Coronary artery (tissue), 2 donors: ENCODE data around the gene ST13.
"Not testable (repeated sequence)": the region's sequence is repeated elsewhere in the genome, so short reads cannot be mapped to it uniquely, and the experiment has no call there.

Source experiments
- DNase-seq: peaks from one replicate; pipeline ENCODE4 v3.0.0-alpha.2; 2017; ENCODE audit warnings: low spot score
- H3K27ac ChIP-seq, 2 donors: fragments of 200-600 bp; sonication (generic); one replicate each; pipeline ENCODE4 v1.5.1; 2016 to 2019
- H3K4me3 ChIP-seq: fragments of 200-600 bp; sonication (generic); 2 replicates; pipeline ENCODE4 v1.5.1; 2016; ENCODE audit warnings: mild to moderate bottlenecking, moderate library complexity
- CTCF ChIP-seq: fragments of 200-600 bp; sonication (generic); IDR thresholded peaks from one replicate; pipeline ENCODE4 v1.5.1; 2019; ENCODE audit warnings: antibody characterized with exemption

The ST13 gene

GRCh38 chr22:40857309-40857855 is 943 bp upstream of the ST13 start:
- H3K27ac ChIP-seq: peak overlapping the region; percentile 91 to 92
- no peak for DNase-seq
- H3K4me3 ChIP-seq: peak overlapping the region; percentile 81
- TF ChIP-seq CTCF: no peak

GRCh38 chr22:40855979-40856512 is 393 bp downstream of the ST13 start:
- Histone ChIP-seq H3K4me3 (peak overlapping the region; percentile 81), H3K27ac (peak overlapping the region; percentile 91 to 92)
- no peak for TF ChIP-seq CTCF
- DNase-seq: peak; percentile 77

DNA sequence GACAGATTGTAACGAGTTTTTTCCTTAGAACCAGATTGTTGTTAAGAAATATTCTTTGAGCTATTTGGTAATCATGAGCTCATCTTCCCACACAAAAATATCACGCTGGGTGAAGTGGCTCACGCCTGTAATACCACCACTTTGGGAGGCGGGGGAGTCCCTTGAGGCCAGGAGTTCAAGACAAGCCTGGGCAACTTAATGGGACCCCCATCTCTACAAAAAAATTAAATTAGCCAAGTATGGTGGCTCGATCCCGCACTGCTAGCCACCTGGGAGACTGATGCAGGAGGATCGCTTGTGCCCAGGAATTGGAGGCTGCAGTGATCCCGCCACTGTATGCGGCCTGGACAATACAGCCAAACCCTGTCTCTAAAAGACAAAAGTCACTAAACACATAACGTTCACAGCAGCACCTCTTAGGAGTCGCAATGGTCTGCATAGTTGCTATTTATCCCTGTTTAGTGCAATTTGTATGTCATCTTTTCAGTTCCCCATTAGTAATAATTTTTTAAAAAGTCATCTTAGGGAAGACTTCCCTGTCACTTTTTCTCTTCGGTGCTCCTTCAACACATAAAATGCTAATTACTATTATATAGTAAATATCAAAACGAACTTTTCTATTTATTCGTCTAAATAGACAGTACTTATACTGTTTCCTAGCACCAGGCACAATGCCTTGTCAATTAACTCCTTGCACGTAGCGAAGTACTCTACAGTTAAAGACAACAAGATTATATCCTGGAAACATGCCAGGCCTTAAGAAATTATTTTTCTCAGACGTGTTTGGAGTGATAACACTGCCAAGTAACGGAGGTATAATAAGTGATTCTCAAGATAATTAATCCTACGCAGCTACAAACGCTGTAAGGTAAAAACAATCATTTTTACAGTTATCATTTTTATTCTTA is 1.1 kb downstream of the ST13 start:
- DNase-seq: no peak
- Histone ChIP-seq H3K4me3 (peak overlapping the region; percentile 81), H3K27ac (peak overlapping the region; percentile 91 to 92)
- no peak for TF ChIP-seq CTCF

DNA sequence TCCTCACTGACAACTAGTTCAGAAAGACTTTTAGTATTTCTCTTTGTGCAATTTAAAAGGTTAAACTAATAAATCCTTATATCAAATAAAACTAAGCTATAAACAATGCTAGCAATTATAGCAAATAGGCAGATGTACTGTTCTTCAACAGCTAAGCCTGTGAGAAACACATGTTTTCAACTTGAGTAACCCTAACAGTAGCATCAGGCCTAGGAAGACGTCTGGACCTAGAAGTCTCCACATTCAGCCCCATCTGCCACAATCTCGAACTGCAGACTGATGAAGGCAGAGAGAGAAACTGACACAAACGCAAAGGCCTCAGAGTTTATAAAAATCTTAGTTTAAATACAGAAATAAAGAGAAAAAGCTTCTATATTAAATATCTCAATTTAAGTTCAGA is 2.5 kb downstream of the ST13 start:
- DNase-seq: no peak
- no peak for TF ChIP-seq CTCF
- Histone ChIP-seq H3K4me3 (no peak overlapping the region), H3K27ac (no peak overlapping the region)

DNA sequence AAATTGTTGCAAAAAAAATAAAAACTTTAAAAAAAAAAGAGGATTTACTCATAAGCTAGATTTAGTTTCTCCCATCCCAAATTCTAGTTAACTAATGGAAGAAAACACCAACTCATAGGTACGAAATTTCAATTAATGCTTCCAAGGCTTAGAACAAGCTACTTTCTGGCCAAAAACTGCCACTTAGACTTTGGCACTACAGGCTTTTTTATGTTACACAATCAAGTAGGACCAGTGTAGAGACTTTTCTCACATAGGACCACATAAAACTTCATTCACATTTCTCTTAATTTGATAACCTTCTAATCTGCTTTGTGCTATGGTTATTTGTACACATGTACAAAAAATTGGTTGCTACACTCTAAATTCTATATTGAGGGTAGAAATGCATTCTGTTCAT is 3.1 kb downstream of the ST13 start:
- Histone ChIP-seq H3K27ac (no peak overlapping the region), H3K4me3 (no peak overlapping the region)
- TF ChIP-seq CTCF: no peak
- no peak for DNase-seq

- DNase-seq, H3K4me3 ChIP-seq, H3K27ac ChIP-seq: not testable (repeated sequence)
Observed at GRCh38 chr22:40845816-40846215, 10.6 kb downstream of the ST13 start.

- no peak for TF ChIP-seq CTCF
- DNase-seq: no peak
- no peak overlapping the region for H3K27ac ChIP-seq
- H3K4me3 ChIP-seq: no peak overlapping the region
Observed at GRCh38 chr22:40844951-40845350, 11.5 kb downstream of the ST13 start.
